ENCODE measurements around the gene ZBTB7C.

ZBTB7C gene

GRCh38 chr18:48387300-48387699 is 21.9 kb downstream of the ZBTB7C start:
- no peak for DNase-seq

- DNase-seq: no peak
Observed at GRCh38 chr18:48385596-48385995, 23.6 kb downstream of the ZBTB7C start.

GRCh38 chr18:48376934-48377333 is 32.2 kb downstream of the ZBTB7C start:
- no peak for DNase-seq

GRCh38 chr18:48376406-48376805 is 32.8 kb downstream of the ZBTB7C start:
- no peak for DNase-seq

- no peak for DNase-seq
Observed at GRCh38 chr18:48375150-48375800, 33.9 kb downstream of the ZBTB7C start.

- no peak for DNase-seq
Observed at GRCh38 chr18:48374423-48375149, 34.6 kb downstream of the ZBTB7C start.

- no peak for DNase-seq
Observed at GRCh38 chr18:48371854-48372602, 37.2 kb downstream of the ZBTB7C start.

- no peak for DNase-seq
Observed at GRCh38 chr18:48367557-48367956, 41.6 kb downstream of the ZBTB7C start.

- no peak for DNase-seq
Observed at GRCh38 chr18:48365965-48366364, 43.2 kb downstream of the ZBTB7C start.

- DNase-seq: no peak
Observed at GRCh38 chr18:48364146-48364545, 45.0 kb downstream of the ZBTB7C start.

- DNase-seq: no peak
Observed at GRCh38 chr18:48363175-48363574, 46.0 kb downstream of the ZBTB7C start.

GRCh38 chr18:48361801-48362200 is 47.4 kb downstream of the ZBTB7C start:
- DNase-seq: no peak

GRCh38 chr18:48360376-48361021 is 48.7 kb downstream of the ZBTB7C start:
- DNase-seq: no peak

- DNase-seq: no peak
Observed at GRCh38 chr18:48359626-48360025, 49.6 kb downstream of the ZBTB7C start.

- no peak for DNase-seq
Observed at GRCh38 chr18:48358868-48359267, 50.3 kb downstream of the ZBTB7C start.

GRCh38 chr18:48356909-48357631 is 52.1 kb downstream of the ZBTB7C start:
- no peak for DNase-seq

GRCh38 chr18:48356151-48356745 is 52.9 kb downstream of the ZBTB7C start:
- DNase-seq: no peak

- no peak for DNase-seq
Observed at GRCh38 chr18:48355276-48356115, 53.7 kb downstream of the ZBTB7C start.

- DNase-seq: no peak
Observed at GRCh38 chr18:48354746-48355260, 54.4 kb downstream of the ZBTB7C start.

GRCh38 chr18:48352051-48352755 is 57.0 kb downstream of the ZBTB7C start:
- DNase-seq: no peak
